Activated T-helper 1 cell treated with anti-CD3 and anti-CD28 coated beads, Interleukin-12 subunit alpha, Interleukin-12 subunit beta, Interleukin-2, Interleukin-4 antibody, amounts not matched to agents 30 ng/mL and 10 ng/mL and 1 ng/mL, durations not matched to agents 14 hours and 24 hours and 36 hours (primary cell): Measurements from ENCODE around the gene FLAD1. TPM values are rescaled to one million over a fixed set of nuclear protein-coding genes. Genes with fewer than 3 reads are reported as not detected.

ENCODE experiments used
- DNase-seq: peaks from one replicate; pipeline ENCODE4 v3.0.0; 2021; ENCODE audit warnings: low spot score
- H3K27ac Mint-ChIP-seq: one replicate; pipeline ENCODE4 v1.8.0; 2021; ENCODE audit warnings: mild to moderate bottlenecking, mixed read lengths
- H3K27me3 Mint-ChIP-seq: one replicate; pipeline ENCODE4 v1.8.0; 2022; ENCODE audit warnings: mild to moderate bottlenecking, moderate library complexity, mixed read lengths; ENCODE audit not compliant: insufficient read depth
- H3K36me3 Mint-ChIP-seq: one replicate; pipeline ENCODE4 v1.8.0; 2021; ENCODE audit warnings: low read depth, mixed read lengths
- H3K4me1 Mint-ChIP-seq: one replicate; pipeline ENCODE4 v1.8.0; 2021; ENCODE audit warnings: low read depth, mixed read lengths
- H3K4me3 Mint-ChIP-seq: one replicate; pipeline ENCODE4 v1.8.0; 2021; ENCODE audit warnings: mild to moderate bottlenecking, moderate library complexity, mixed read lengths
- H3K9me3 Mint-ChIP-seq: one replicate; pipeline ENCODE4 v1.8.0; 2021; ENCODE audit warnings: mixed read lengths
- intact Hi-C: fragments of 100-400 bp; cut with micrococcal nuclease; formaldehyde crosslinking; loops from one replicate; pipeline ENCODE4 v1.15.1; 2024
- total RNA-seq: library from RNA; stranded (reverse); gene quantifications from 2 replicates; pipeline ENCODE4 v1.2.3, GENCODE V29; 2022

FLAD1 gene
- total RNA-seq, 1 donor from 2014 or later: 74.3 TPM

GRCh38 chr1:155039308-155039669 lies 56.1 kb downstream of the FLAD1 start:
- H3K36me3 Mint-ChIP-seq: no peaks in the 10 kb centered on the region
- intact Hi-C loops: no loop called here
- no peaks in the 10 kb centered on the region for H3K9me3 Mint-ChIP-seq
- H3K27me3 Mint-ChIP-seq: peaks cover 21% of the 10 kb centered on the region
- DNase-seq: no peak
- peaks cover under 1% of the 10 kb centered on the region for H3K4me1 Mint-ChIP-seq
- no peak overlapping the region for H3K4me3 Mint-ChIP-seq
- no peak overlapping the region for H3K27ac Mint-ChIP-seq

- H3K4me3 Mint-ChIP-seq: no peak overlapping the region
- H3K27ac Mint-ChIP-seq: no peak overlapping the region
- intact Hi-C loops: no loop called here
- H3K36me3 Mint-ChIP-seq: no peaks in the 10 kb centered on the region
- no peaks in the 10 kb centered on the region for H3K9me3 Mint-ChIP-seq
- peaks cover 13% of the 10 kb centered on the region for H3K4me1 Mint-ChIP-seq
- H3K27me3 Mint-ChIP-seq: peaks cover 17% of the 10 kb centered on the region
- no peak for DNase-seq
These were observed 57.4 kb downstream of the FLAD1 start for GRCh38 chr1:155040358-155041093.

Other genes starting within 250 kb of the FLAD1 start
- gene KCNN3, start 113.1 kb upstream of the FLAD1 start, total RNA-seq: 0.34 and 0.36 TPM in 2 replicates
- 42.5 and 43.3 TPM in 2 replicates for gene PMVK, start 46.6 kb upstream of the FLAD1 start, total RNA-seq
- 25.1 and 27.9 TPM in 2 replicates for gene PBXIP1, start 27.2 kb upstream of the FLAD1 start, total RNA-seq
- 34.7 and 35.0 TPM in 2 replicates for gene PYGO2, start 21.6 kb upstream of the FLAD1 start, total RNA-seq
- gene SHC1, start 12.6 kb upstream of the FLAD1 start, total RNA-seq: 61.4 and 62.3 TPM in 2 replicates
- 151 and 158 TPM in 2 replicates for gene CKS1B, start 8.7 kb upstream of the FLAD1 start, total RNA-seq
- gene LENEP, start 10.2 kb downstream of the FLAD1 start, total RNA-seq: 1.5 and 1.8 TPM in 2 replicates
- gene ZBTB7B, start 19.5 kb downstream of the FLAD1 start, total RNA-seq: 166 and 172 TPM in 2 replicates
- 0.26 and 0.27 TPM in 2 replicates for gene DCST2, start 50.4 kb downstream of the FLAD1 start, total RNA-seq
- gene DCST1, start 50.5 kb downstream of the FLAD1 start, total RNA-seq: not detected in 2 replicates
- gene ADAM15, start 68.0 kb downstream of the FLAD1 start, total RNA-seq: 82.9 and 86.8 TPM in 2 replicates
- 5.7 and 6.8 TPM in 2 replicates for gene EFNA4, start 80.4 kb downstream of the FLAD1 start, total RNA-seq
- gene EFNA3, start 95.5 kb downstream of the FLAD1 start, total RNA-seq: 2.8 and 3.0 TPM in 2 replicates
- gene EFNA1, start 144.5 kb downstream of the FLAD1 start, total RNA-seq: not detected in 2 replicates
- gene SLC50A1, start 152.5 kb downstream of the FLAD1 start, total RNA-seq: 45.7 and 47.7 TPM in 2 replicates
- 43.7 and 45.1 TPM in 2 replicates for gene DPM3, start 157.2 kb downstream of the FLAD1 start, total RNA-seq
- 230 and 238 TPM in 2 replicates for gene KRTCAP2, start 190.0 kb downstream of the FLAD1 start, total RNA-seq
- gene TRIM46, start 190.5 kb downstream of the FLAD1 start, total RNA-seq: 10.2 and 12.6 TPM in 2 replicates
- 9.7 and 10.0 TPM in 2 replicates for gene THBS3, start 224.6 kb downstream of the FLAD1 start, total RNA-seq
- gene MTX1, start 225.4 kb downstream of the FLAD1 start, total RNA-seq: 61.8 and 62.3 TPM in 2 replicates